Esophagus squamous epithelium (tissue), 4 donors: ENCODE data around the gene BRAF.

Experiments used
- CTCF ChIP-seq, 6 experiments: fragments of 450-650 bp in 4 of 6; fragments of 200-600 bp in 2 of 6; sonication (generic) in 2 of 6; IDR thresholded peaks; one replicate each; pipeline ENCODE4 v1.5.1; 2016 to 2019; ENCODE audit warnings: antibody characterized with exemption in 6 of 6, mild to moderate bottlenecking in 4 of 6, moderate library complexity in 4 of 6
- POLR2A ChIP-seq, 4 donors: fragments of 450-650 bp; IDR thresholded peaks; one replicate each; pipeline ENCODE4 v1.6.1; 2017; ENCODE audit warnings: antibody characterized with exemption in 4 of 4, mild to moderate bottlenecking in 4 of 4, moderate library complexity in 3 of 4

GRCh38 chr7:140684066-140684950, 240.4 kb downstream of the BRAF start:
- no peak for TF ChIP-seq CTCF (IDR thresholded peaks at IDR 0.05)
- no peak for TF ChIP-seq POLR2A (IDR thresholded peaks at IDR 0.05)
